Left ventricle myocardium superior (tissue), 1 donor: ENCODE measurements around the gene SLC18A3. TPM values are rescaled to one million over a fixed set of nuclear protein-coding genes. Genes with fewer than 3 reads are reported as not detected.

Source experiments
- ATAC-seq: fragments of 200-7000 bp; cut with Tn5 transposase; one replicate; pipeline ENCODE4 v1.9.1; 2020; ENCODE audit warnings: mild to moderate bottlenecking, moderate library complexity
- DNase-seq: peaks from one replicate; pipeline ENCODE4 v3.0.0-alpha.2; 2020
- intact Hi-C: fragments of 100-400 bp; cut with micrococcal nuclease; formaldehyde crosslinking; loops from one replicate; pipeline ENCODE4 v1.11.0; 2022
- long read RNA-seq: library from polyadenylated mRNA; unstranded; transcript quantifications from one replicate; pipeline ENCODE4 v2.0.0, GENCODE V29; 2021
- total RNA-seq: library from RNA; stranded (reverse); fragmentation: NEBNext Ultra II Directional; extraction: Animal tissue kit (Norgen Biotek cat#: 25700); gene quantifications from one replicate; pipeline ENCODE4 v1.2.1, GENCODE V29; 2021
- donor health status: DM: no; HTN: yes; CAD: no; lungs with severe emphysema.

SLC18A3 gene
- not detected for total RNA-seq
- long read RNA-seq, result 0 reads

- intact Hi-C loops, result no loop called here
- DNase-seq, result no peak
- no peak for ATAC-seq
These were observed at the start of gene SLC18A3 for GRCh38 chr10:49610114-49610457. SLC18A3 (plus strand) TSS chr10:49610310; CDS start chr10:49610741, 431 bp downstream.

GRCh38 chr10:49560526-49560925 lies 49.6 kb upstream of the SLC18A3 start:
- ATAC-seq, result no peak
- DNase-seq, result no peak
- intact Hi-C loops, result no loop called here

- no peak for DNase-seq
- ATAC-seq, result no peak
- intact Hi-C loops, result no loop called here
These were observed 47.2 kb upstream of the SLC18A3 start for GRCh38 chr10:49562893-49563292.

GRCh38 chr10:49564461-49565009 lies 45.6 kb upstream of the SLC18A3 start:
- ATAC-seq, result peak; percentile 55
- no peak for DNase-seq
- intact Hi-C loops, result no loop called here

GRCh38 chr10:49567810-49568209 lies 42.3 kb upstream of the SLC18A3 start:
- intact Hi-C loops, result no loop called here
- DNase-seq, result no peak
- no peak for ATAC-seq

- intact Hi-C loops, result no loop called here
- DNase-seq (no peak), ATAC-seq (no peak)
These were observed 41.9 kb upstream of the SLC18A3 start for GRCh38 chr10:49568235-49568634.

GRCh38 chr10:49569031-49569631 lies 41.0 kb upstream of the SLC18A3 start:
- intact Hi-C loops, result no loop called here
- DNase-seq (no peak), ATAC-seq (no peak)

GRCh38 chr10:49571388-49571787 lies 38.7 kb upstream of the SLC18A3 start:
- intact Hi-C loops, result no loop called here
- DNase-seq (no peak), ATAC-seq (no peak)

- DNase-seq (no peak), ATAC-seq (no peak)
- intact Hi-C loops, result no loop called here
These were observed 37.5 kb upstream of the SLC18A3 start for GRCh38 chr10:49572594-49573114.

- no peak for ATAC-seq
- no peak for DNase-seq
- intact Hi-C loops, result no loop called here
These were observed 34.5 kb upstream of the SLC18A3 start for GRCh38 chr10:49575489-49576072.

GRCh38 chr10:49577182-49577925 lies 32.8 kb upstream of the SLC18A3 start:
- no peak for ATAC-seq
- intact Hi-C loops, result no loop called here
- DNase-seq, result no peak

- DNase-seq (no peak), ATAC-seq (no peak)
- intact Hi-C loops, result no loop called here
These were observed 31.7 kb upstream of the SLC18A3 start for GRCh38 chr10:49578392-49578791.

GRCh38 chr10:49579621-49580020 lies 30.5 kb upstream of the SLC18A3 start:
- DNase-seq (no peak), ATAC-seq (no peak)
- intact Hi-C loops, result no loop called here

GRCh38 chr10:49585387-49585786 lies 24.7 kb upstream of the SLC18A3 start:
- intact Hi-C loops, result no loop called here
- DNase-seq (no peak), ATAC-seq (no peak)

- ATAC-seq (no peak), DNase-seq (no peak)
- intact Hi-C loops, result no loop called here
These were observed 22.1 kb upstream of the SLC18A3 start for GRCh38 chr10:49587981-49588380.

GRCh38 chr10:49592726-49593563 lies 17.2 kb upstream of the SLC18A3 start:
- DNase-seq (peak; percentile 59), ATAC-seq (peak; percentile 79)
- intact Hi-C loops, result no loop called here

- intact Hi-C loops, result no loop called here
- no peak for DNase-seq
- ATAC-seq, result no peak
These were observed 16.6 kb upstream of the SLC18A3 start for GRCh38 chr10:49593564-49593875.

GRCh38 chr10:49593998-49594397 lies 16.1 kb upstream of the SLC18A3 start:
- ATAC-seq (no peak), DNase-seq (no peak)
- intact Hi-C loops, result no loop called here

- ATAC-seq (peak; percentile 66), DNase-seq (no peak)
- intact Hi-C loops, result no loop called here
These were observed 15.5 kb upstream of the SLC18A3 start for GRCh38 chr10:49594594-49594993.
